Measurements from ENCODE around the gene RASAL3. TPM values are rescaled to one million over a fixed set of nuclear protein-coding genes. Genes with fewer than 3 reads are reported as not detected.
A peak's percentile ranks its signal among the peaks of the same experiment; 100 is the strongest.

The RASAL3 gene
- total and polyA plus RNA-seq, 2 of the 4 experiments (the other 2 are of a cell fraction): 0.07 TPM; not detected in 1

DNA sequence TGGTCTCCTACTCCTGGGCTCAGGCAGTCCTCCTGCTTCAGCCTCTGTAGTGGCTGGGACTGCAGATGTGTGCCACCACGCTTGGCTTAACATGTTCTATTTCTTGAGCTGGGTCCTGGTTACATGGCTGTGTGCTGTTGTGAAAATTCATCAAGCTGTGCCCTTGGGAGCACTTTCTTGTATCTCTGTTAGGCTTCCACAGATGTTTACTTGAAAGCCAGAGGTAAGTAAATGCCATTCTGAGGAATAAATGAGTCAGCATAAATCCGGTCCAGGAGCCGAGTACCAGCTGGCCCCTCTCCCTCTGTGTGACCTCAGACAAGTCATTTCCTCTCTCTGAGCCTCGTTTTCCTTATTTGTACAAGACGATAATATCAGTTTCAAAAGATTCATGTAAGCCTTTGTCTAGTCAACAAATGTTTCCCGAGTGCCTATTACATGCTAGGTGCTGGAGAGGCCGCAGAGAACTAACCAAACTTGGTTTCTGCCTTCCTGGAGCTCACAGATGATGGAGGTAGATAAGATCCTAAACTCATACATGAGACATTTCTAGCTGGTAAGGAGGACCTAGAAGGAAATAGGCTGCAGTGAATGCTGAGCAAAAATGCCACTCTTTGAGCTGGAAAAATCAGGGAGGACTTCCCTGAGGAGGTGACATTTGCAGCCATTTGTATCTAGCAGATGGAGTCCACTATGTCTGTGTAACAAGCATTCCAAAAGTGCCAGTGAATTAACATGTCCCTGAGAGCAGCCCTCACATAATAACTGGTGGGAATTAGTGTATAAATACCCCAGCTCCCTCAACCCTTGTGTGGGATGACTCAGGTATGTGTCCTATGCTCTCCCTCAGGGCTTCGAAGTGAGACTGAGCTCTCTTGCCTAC is 2.7 kb upstream of the RASAL3 start:
- in situ Hi-C loops (cut with MboI; ENCODE audit: low sequenced_read_pairs): loop anchor here (5.0 kb wide), 1 partner anchor 85 kb away; no protein-coding TSS in a partner anchor
- 67% methylated on average over 2 of the region's 8 CpGs; no CpG with 5 or more reads in 1 of the 2 experiments for WGBS, 2 experiments (ENCODE audit: extremely low coverage in 2 of 2, insufficient read length in 1 of 2)
- POLR2A ChIA-PET (ENCODE audit: unreplicated experiment): no interaction called here
- TF ChIP-seq RAD21 (IDR thresholded peaks at IDR 0.05; ENCODE audit: low read length) (no peak), RCOR1 (IDR thresholded peaks at IDR 0.05; ENCODE audit: insufficient replicate concordance, low read length) (no peak), FOS (IDR thresholded peaks at IDR 0.05; ENCODE audit: low read depth, low read length) (no peak), NFE2L2 (IDR thresholded peaks at IDR 0.05; ENCODE audit: low read depth, low read length) (peak; percentile 58), MAFK (IDR thresholded peaks at IDR 0.05; ENCODE audit: low read depth, low read length) (peak; percentile 78), CEBPB (IDR thresholded peaks at IDR 0.05; ENCODE audit: low read depth, low read length) (no peak), SMC3 (IDR thresholded peaks at IDR 0.05; ENCODE audit: low read depth, low read length) (no peak), MAZ (IDR thresholded peaks at IDR 0.05; ENCODE audit: borderline replicate concordance, low read depth, low read length) (no peak), CHD1 (IDR thresholded peaks at IDR 0.05; ENCODE audit: low read depth, low read length) (no peak), POLR2A (IDR thresholded peaks at IDR 0.05; ENCODE audit: low read depth, low read length) (no peak), BHLHE40 (IDR thresholded peaks at IDR 0.05; ENCODE audit: low read depth, low read length) (no peak), MXI1 (IDR thresholded peaks at IDR 0.05; ENCODE audit: borderline replicate concordance, low read depth, low read length) (no peak), RFX5 (IDR thresholded peaks at IDR 0.05; ENCODE audit: low read depth, low read length) (no peak)
- TF ChIP-seq, protein P1, sequence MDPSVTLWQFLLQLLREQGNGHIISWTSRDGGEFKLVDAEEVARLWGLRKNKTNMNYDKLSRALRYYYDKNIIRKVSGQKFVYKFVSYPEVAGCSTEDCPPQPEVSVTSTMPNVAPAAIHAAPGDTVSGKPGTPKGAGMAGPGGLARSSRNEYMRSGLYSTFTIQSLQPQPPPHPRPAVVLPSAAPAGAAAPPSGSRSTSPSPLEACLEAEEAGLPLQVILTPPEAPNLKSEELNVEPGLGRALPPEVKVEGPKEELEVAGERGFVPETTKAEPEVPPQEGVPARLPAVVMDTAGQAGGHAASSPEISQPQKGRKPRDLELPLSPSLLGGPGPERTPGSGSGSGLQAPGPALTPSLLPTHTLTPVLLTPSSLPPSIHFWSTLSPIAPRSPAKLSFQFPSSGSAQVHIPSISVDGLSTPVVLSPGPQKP (IDR thresholded peaks at IDR 0.05; ENCODE audit: borderline replicate concordance, low read depth, low read length): no peak
- TF ChIP-seq, protein P2, sequence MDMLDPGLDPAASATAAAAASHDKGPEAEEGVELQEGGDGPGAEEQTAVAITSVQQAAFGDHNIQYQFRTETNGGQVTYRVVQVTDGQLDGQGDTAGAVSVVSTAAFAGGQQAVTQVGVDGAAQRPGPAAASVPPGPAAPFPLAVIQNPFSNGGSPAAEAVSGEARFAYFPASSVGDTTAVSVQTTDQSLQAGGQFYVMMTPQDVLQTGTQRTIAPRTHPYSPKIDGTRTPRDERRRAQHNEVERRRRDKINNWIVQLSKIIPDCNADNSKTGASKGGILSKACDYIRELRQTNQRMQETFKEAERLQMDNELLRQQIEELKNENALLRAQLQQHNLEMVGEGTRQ (IDR thresholded peaks at IDR 0.05; ENCODE audit: low read depth, low read length): no peak

More for the DNA sequence above, 2.7 kb upstream of the RASAL3 start:
- CTCF ChIA-PET: no interaction called here
- intact Hi-C loops (cut with micrococcal nuclease) (no loop called here), dilution Hi-C loops (cut with HindIII; ENCODE audit: low sequenced_read_pairs, unreplicated experiment) (no loop called here)
- Histone ChIP-seq H2BK5ac (ENCODE audit: low read depth, low read length, poor library complexity, severe bottlenecking) (no peak overlapping the region), H3K27ac (ENCODE audit: insufficient read depth, low read length) (no peak overlapping the region), H3K4me1 (ENCODE audit: control insufficient read depth, insufficient read depth, low read length) (no peaks in the 10 kb centered on the region; the same call in 1 of the 2 replicates), H3K4ac (ENCODE audit: low read depth, low read length) (no peak overlapping the region), H4K5ac (ENCODE audit: low read depth, low read length) (no peak overlapping the region), H4K91ac (ENCODE audit: insufficient read depth, low read depth, low read length) (no peak overlapping the region), H2BK15ac (ENCODE audit: low read depth, low read length) (no peak overlapping the region), H2AK9ac (replicated peaks; ENCODE audit: low read depth, low read length, poor library complexity) (no peak overlapping the region), H3K14ac (replicated peaks; ENCODE audit: low read depth, low read length) (no peak overlapping the region), H3K4me3 (ENCODE audit: insufficient read depth, low read depth, low read length) (no peak overlapping the region), H3K9ac (ENCODE audit: low read depth, low read length) (no peak overlapping the region), H3K79me1 (ENCODE audit: low read depth in 1 of 2, low read length in 2 of 2) (no peaks in the 10 kb centered on the region), H3K4me2 (ENCODE audit: low read depth, low read length) (no peak overlapping the region), H3K18ac (ENCODE audit: low read depth, low read length) (no peak overlapping the region), H4K8ac (ENCODE audit: low read depth in 2 of 2, low read length in 2 of 2) (no peak overlapping the region), H3K56ac (ENCODE audit: extremely low read depth, insufficient read depth, low read length) (no peak overlapping the region), H3K9me3 (ENCODE audit: control insufficient read depth, insufficient read depth, low read length) (no peaks in the 10 kb centered on the region), H3K27me3 (ENCODE audit: control insufficient read depth, insufficient read depth, low read length) (peaks cover 26% of the 10 kb centered on the region), H3K23ac (ENCODE audit: low read depth, low read length) (no peak overlapping the region), H2BK20ac (ENCODE audit: low read depth, low read length) (no peak overlapping the region), H2AK5ac (ENCODE audit: low read depth, low read length) (no peak overlapping the region), H4K20me1 (ENCODE audit: insufficient read depth, low read length) (no peaks in the 10 kb centered on the region), H2BK120ac (ENCODE audit: low read depth, low read length) (no peak overlapping the region), H2AFZ (replicated peaks; ENCODE audit: low read length, poor library complexity) (no peak overlapping the region), H3K9me1 (ENCODE audit: insufficient read depth, low read length) (no peaks in the 10 kb centered on the region), H3K36me3 (ENCODE audit: control insufficient read depth, insufficient read depth, low read length) (no peaks in the 10 kb centered on the region)
- BruUV-seq (replicated peaks): no TSS peak
- peak; percentile 43 for DNase-seq
- ATAC-seq (ENCODE audit: low read depth): peak; percentile 37; the same call in 1 of the 2 replicates
